ENCODE results near the gene MYO5A.
"Not testable (repeated sequence)": the region's sequence is repeated elsewhere in the genome, so short reads cannot be mapped to it uniquely, and the experiment has no call there.

The MYO5A gene

GRCh38 chr15:52466134-52466701 is 62.5 kb downstream of the MYO5A start:
- TF ChIP-seq CTCF (IDR thresholded peaks at IDR 0.05; ENCODE audit: low read depth, low read length), result peak; percentile 2
- TF ChIP-seq, protein P1, sequence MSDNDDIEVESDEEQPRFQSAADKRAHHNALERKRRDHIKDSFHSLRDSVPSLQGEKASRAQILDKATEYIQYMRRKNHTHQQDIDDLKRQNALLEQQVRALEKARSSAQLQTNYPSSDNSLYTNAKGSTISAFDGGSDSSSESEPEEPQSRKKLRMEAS (IDR thresholded peaks at IDR 0.05; ENCODE audit: low read depth, low read length), result no peak
- no peak overlapping the region for H3K4me3 ChIP-seq (ENCODE audit: low read depth, low read length)
- peak; percentile 82 for DNase-seq (ENCODE audit: low read depth)

- TF ChIP-seq POLR2A (IDR thresholded peaks at IDR 0.05; ENCODE audit: extremely low read depth, insufficient read length) (no peak), MYC (IDR thresholded peaks at IDR 0.05; ENCODE audit: low read depth, low read length) (no peak), CTCF (IDR thresholded peaks at IDR 0.05; ENCODE audit: low read depth, low read length) (no peak)
- TF ChIP-seq, protein P1 (IDR thresholded peaks at IDR 0.05; ENCODE audit: low read depth, low read length), result no peak
- DNase-seq (ENCODE audit: low read depth), result no peak
- H3K4me3 ChIP-seq (ENCODE audit: low read depth, low read length), result no peak overlapping the region
These were observed 64.2 kb downstream of the MYO5A start for GRCh38 chr15:52464478-52464877.

- no peak for DNase-seq (ENCODE audit: low read depth)
- no peak overlapping the region for H3K4me3 ChIP-seq (ENCODE audit: low read depth, low read length)
- TF ChIP-seq CTCF (IDR thresholded peaks at IDR 0.05; ENCODE audit: low read depth, low read length), result no peak
- TF ChIP-seq, protein P1 (IDR thresholded peaks at IDR 0.05; ENCODE audit: low read depth, low read length), result no peak
- TF ChIP-seq POLR2A (IDR thresholded peaks at IDR 0.05; ENCODE audit: extremely low read depth, insufficient read length), result no peak
- TF ChIP-seq MYC (IDR thresholded peaks at IDR 0.05; ENCODE audit: low read depth, low read length), result no peak
These were observed 64.6 kb downstream of the MYO5A start for GRCh38 chr15:52464040-52464439.

DNA sequence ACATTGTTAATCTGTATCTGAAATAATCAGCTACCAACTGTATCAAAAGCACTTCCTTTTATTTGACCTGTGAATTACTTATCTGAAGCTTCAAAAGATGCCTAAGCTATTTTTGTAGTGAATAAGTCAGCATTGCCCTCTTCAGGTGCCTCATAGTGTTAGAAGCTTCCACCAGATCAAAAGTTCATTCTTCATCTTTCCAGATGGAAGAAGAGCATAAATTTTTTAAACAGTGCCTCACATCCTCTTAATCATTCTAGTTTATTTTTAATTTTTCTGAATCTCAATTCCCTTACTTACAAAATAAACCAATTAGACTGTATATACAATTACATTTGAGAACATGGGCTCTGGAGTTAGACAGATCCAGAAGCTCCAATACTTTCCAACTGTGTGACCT is 65.0 kb downstream of the MYO5A start:
- H3K4me3 ChIP-seq (ENCODE audit: low read depth, low read length), result no peak overlapping the region

DNA sequence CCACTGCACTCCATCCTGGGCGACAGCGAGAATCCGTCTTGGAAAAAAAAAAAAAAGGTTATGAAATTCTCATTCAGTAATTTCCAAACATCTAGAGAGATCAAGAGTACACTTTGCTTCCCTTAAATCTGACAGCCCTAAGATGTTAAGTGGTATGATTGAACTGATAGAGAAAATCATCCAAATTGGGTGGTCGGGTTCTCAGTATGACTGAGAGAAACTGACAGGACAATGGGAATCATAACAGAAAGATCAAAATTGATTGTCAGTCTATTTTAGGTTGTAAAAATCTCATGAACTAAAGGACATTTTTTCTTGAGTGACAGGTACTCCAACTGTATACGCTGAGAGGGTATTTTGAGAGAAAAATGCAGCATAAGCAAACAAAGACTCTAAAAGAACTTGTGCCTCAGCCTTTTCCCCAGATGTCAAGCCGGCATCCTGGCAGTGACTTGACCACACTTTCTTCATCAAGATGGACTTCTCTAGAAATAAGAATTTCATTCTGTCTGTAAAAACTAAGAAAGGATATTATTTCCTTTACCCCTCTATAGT is 65.8 kb downstream of the MYO5A start:
- TF ChIP-seq, protein P1 (IDR thresholded peaks at IDR 0.05; ENCODE audit: low read depth, low read length), result no peak
- TF ChIP-seq CTCF (IDR thresholded peaks at IDR 0.05; ENCODE audit: low read depth, low read length), result no peak
- TF ChIP-seq POLR2A (IDR thresholded peaks at IDR 0.05; ENCODE audit: extremely low read depth, insufficient read length), result no peak
- no peak for TF ChIP-seq MYC (IDR thresholded peaks at IDR 0.05; ENCODE audit: low read depth, low read length)
- no peak overlapping the region for H3K4me3 ChIP-seq (ENCODE audit: low read depth, low read length)
- no peak for DNase-seq (ENCODE audit: low read depth)

More for the DNA sequence above, 65.0 kb downstream of the MYO5A start:
- no peak for DNase-seq (ENCODE audit: low read depth)
- TF ChIP-seq, protein P1 (IDR thresholded peaks at IDR 0.05; ENCODE audit: low read depth, low read length), result no peak
- TF ChIP-seq POLR2A (IDR thresholded peaks at IDR 0.05; ENCODE audit: extremely low read depth, insufficient read length), result no peak
- no peak for TF ChIP-seq MYC (IDR thresholded peaks at IDR 0.05; ENCODE audit: low read depth, low read length)
- TF ChIP-seq CTCF (IDR thresholded peaks at IDR 0.05; ENCODE audit: low read depth, low read length), result no peak

- not testable (repeated sequence) for DNase-seq (ENCODE audit: low read depth); H3K4me3 ChIP-seq (ENCODE audit: low read depth, low read length)
These were observed 69.0 kb downstream of the MYO5A start for GRCh38 chr15:52459701-52460100.

DNA sequence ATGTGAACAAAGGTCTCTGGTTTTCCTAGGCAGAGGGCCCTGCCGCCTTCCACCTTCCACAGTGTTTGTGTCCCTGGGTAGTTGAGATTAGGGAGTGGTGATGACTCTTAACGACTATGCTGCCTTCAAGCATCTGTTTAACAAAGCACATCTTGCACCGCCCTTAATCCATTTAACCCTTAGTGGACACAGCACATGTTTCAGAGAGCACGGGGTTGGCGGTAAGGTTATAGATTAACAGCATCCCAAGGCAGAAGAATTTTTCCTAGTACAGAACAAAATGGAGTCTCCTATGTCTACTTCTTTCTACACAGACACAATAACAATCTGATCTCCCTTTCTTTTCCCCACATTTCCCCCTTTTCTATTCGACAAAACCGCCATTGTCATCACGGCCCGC is 69.4 kb downstream of the MYO5A start:
- not testable (repeated sequence) for H3K4me3 ChIP-seq (ENCODE audit: low read depth, low read length); DNase-seq (ENCODE audit: low read depth)

Data from NB4 (cell line).